GM04504 (cell line): ENCODE results near the gene CFI.
A peak's percentile ranks its signal among the peaks of the same experiment; 100 is the strongest.

Experiments
- DNase-seq: peaks from one replicate; pipeline ENCODE4 v3.0.0-alpha.2; 2012; ENCODE audit warnings: low read depth

CFI gene

GRCh38 chr4:109730619-109731545, 70.9 kb downstream of the CFI start:
- DNase-seq = no peak

GRCh38 chr4:109729718-109730618, 71.8 kb downstream of the CFI start, which contains the start of gene PLA2G12A:
Gene PLA2G12A (minus strand): TSS chr4:109730070. CDS start chr4:109729809, 261 bp downstream.
- peak; percentile 23 for DNase-seq

DNA sequence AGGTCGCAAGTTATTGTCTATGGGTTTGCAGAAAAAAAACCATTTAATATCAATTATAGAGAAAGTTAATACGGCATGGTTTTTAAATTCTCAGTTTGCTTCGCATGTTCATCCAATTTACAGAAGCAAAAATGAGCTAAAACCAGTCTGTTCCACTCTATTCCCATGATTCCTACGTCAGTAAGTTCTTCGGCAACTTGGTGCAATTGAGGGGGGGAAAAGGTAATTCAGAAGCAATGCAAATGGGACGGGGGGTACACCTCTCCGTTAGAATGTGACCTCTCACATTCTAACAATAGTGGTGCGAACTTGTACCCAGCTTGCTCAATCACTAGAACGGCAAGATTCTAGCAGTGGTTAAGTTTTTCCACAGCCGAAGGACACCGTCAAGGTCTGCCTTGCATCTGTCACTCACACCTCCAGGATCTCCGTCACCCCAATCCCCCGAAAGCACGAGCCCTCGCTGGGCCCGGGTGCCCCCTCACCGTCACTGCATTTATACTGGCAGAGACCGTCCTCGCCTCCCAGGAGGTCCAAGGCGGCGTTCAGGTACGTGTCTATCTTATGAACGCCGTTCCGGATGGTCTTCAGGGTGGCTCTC, 72.6 kb downstream of the CFI start:
- no peak for DNase-seq

DNA sequence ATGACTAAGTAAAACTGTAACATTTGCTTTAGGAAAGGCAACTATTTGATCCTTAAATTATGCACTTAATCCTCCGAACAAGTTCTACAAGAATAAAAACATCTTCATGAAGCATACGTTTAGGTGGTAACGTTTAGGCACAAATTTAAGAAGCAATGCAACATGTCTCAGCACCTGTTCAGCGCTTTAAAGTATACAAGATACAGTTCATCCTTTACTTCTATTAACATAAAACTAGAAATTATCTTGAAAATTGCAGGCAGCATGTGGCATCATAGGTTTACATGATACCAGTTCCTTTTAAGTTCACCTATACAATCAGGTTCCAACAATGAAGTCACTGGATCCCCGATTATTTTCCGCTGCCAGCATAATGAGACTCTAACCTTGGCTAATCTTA, 73.4 kb downstream of the CFI start:
- DNase-seq = no peak

DNA sequence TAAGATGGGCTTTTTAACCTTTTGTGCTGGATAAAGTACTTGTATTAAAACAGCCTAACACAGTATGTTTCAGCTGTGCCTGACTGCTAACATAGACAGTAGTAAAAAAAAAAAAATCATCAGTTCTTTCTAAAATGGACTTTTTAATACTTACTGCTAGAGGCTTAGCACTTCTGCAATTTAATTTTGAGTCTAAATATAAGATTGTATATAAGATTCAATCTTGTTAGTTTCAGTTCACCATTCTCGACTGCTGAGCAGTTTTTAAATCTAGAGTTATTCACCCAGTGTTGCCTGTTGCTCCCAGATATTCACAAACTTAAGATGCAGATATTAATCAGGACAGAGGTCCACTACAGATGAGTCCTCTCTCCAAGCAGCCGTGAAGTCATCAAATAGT, 78.7 kb downstream of the CFI start:
- no peak for DNase-seq

DNA sequence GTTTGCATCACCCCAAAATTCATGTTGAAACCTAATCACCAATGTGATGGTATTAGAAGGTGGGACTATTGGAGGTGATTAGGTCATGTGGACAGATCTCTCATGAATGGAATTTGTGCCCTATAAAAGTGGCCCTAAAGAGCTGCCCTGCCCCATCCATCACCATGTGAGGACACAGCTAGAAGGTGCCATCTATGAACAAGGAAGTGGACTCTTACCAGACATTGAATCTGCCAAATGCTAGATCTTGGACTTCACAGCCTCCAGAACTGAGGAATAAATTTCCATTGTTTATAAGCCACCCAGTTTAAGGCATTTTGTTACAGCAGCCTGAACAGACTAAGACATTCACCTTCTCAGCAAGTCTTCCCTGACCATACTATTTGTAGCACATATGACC, 79.4 kb downstream of the CFI start:
- DNase-seq = no peak

GRCh38 chr4:109721033-109721432, 80.8 kb downstream of the CFI start:
- no peak for DNase-seq

DNA sequence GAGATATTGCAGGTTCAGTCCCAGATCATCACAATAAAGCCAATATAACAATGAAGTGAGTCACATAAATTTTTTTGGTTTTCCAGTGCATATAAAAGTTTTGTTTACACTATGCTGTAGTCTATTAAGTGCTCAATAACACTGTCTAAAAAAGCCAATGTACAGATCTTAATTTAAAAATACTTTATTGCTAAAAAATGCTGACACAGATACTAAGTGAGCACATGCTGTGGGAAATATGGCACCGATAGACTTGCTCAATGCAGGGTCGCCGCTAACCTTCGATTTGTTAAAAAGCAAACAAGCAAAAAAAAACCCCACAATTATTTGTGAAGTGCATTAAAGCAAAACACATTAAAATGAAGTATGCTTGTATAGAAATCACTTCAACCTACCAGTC, 82.2 kb downstream of the CFI start:
- no peak for DNase-seq

DNA sequence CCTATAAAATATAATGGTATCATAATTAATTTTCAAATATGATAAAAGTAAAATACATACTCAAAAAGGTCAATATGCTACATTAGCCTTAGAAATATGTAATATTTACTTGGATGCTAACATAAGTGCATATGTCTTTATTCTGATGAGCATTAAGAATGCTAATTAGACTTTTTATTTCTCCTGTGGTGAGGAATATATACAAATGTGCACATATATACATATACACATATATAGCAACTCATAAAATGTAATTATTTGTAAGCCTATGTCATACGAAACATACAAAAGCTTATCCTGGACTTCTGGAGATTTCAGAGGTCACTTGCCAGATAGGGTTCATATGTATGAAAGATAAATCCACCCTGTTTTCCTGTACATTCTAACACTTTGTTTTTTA, 83.0 kb downstream of the CFI start:
- DNase-seq = no peak

DNA sequence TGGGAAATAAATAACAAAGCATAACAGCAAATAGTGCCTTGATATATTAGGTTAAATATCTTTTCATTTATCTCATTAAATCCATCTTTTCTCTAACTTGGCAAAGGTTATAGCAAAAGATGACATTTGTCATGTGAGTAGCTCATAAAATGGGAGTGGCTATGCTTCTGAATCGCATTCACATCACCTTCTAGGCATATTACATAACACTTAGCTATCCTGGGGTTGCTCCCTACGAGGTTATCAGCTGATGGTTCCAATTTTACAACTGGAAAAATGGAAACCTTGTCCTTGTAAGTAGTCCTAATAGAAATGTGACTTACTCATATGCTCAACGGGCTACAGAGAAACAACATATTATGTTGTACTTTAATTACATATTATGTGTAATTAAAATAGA, 88.3 kb downstream of the CFI start:
- DNase-seq = no peak

DNA sequence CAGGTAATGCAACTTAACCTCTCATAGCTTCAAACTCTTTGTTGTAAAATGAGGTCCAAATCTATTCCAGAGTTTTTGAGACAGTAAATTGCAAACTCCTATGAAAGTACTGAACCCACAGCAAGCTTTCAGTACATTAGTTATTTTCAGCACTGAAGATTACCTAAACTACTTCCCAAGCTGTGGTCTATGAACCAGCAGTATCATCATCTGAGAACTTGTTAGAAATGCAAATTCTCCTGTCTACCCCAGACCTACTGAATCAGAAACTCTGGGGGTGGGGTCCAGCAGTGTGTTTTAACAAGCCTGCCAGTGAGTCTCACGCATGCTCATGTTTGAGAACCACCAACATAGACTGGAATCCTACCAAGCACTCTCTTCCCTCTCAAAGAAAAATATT, 92.8 kb downstream of the CFI start:
- DNase-seq = no peak

DNA sequence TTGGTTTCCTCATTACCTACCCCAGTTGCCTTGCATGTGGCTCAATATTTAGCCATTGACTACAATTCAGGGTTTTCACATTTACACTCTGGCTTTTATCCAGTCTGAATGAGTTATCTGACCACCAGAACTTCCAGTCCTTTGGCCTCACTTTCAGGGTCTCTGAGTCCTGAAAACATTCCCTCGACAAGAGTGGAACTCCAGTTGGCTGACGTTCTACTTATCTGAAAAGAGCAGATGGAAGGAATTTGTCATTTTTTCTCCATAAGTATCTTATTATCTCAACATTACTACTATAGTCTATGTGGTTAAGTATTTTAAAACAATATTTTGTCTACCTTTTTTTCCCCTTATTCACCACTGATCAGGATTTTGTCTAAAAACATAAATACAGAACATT, 93.4 kb downstream of the CFI start:
- DNase-seq = no peak

DNA sequence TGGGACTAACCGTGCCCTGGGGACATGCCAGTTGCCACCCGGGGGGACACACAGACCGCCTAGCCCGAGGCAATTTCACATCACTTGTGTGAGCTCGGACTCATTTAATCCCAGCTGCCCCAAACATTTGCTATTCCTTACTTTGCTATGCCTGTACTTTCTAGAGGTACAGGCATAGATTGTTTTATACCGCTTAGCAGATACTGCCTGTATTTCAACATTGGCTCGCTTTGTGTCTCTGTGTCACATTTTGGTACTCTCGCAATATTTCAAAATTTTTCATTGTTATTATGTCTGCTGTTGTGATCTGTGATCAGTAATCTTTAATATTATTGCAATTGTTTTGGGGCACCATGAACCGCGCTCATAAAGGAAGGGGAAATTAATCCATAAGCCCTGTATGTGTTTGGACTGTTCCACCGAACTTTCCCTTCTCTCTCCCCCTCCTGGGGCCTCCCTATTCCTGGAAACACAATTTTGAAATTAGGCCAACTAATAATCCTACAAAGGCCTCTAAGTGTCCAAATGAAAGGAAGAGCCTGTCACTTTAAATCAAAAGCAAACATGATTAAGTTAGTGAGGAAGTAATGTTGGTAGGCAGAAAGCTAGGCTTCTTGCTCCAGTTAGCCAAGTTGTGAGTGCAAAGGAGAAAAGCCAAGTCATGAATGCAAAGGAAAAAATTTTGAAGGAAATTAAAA, 98.0 kb downstream of the CFI start:
- DNase-seq = no peak

DNA sequence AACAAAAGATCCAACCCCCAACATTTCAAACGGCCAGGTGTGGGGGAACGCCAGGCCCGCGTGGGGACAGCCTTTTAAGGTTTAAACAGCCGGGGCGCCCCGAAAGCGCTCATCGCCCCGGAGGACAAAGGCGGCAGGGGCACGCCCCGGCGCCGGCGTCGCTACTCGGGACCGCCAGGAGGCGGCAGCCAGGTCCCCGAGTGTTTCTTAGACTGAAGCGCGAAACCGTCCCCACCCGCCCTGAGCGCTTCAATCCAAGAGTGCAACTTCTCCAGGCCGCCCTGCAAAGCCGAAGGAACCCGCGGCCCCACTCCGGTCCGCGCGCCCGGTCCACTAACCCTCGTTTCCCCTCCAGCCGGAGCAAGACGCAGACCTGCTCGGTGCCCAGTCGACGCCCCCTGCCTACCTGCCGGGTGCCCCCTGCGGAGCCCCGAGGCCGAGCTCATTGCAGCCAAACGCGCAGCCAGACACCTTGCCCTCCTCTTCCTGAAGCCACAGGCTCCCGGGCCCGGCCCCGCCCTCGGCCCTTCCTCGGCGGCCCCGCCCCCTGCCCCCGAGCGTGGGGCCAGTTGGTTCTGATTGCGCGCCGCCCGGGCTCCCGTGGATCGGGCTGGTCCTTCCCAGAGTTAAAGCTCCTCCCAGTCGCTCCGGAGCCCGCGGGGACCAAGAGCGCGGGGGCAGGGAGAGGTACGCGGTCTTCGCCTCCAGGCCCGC, 98.7 kb downstream of the CFI start, which contains the start of gene CASP6:
Gene CASP6 (minus strand): TSS at position 496 of the 714 bp plus-strand sequence. CDS start 50 bp downstream, at position 446.
- peak; percentile 50 for DNase-seq

DNA sequence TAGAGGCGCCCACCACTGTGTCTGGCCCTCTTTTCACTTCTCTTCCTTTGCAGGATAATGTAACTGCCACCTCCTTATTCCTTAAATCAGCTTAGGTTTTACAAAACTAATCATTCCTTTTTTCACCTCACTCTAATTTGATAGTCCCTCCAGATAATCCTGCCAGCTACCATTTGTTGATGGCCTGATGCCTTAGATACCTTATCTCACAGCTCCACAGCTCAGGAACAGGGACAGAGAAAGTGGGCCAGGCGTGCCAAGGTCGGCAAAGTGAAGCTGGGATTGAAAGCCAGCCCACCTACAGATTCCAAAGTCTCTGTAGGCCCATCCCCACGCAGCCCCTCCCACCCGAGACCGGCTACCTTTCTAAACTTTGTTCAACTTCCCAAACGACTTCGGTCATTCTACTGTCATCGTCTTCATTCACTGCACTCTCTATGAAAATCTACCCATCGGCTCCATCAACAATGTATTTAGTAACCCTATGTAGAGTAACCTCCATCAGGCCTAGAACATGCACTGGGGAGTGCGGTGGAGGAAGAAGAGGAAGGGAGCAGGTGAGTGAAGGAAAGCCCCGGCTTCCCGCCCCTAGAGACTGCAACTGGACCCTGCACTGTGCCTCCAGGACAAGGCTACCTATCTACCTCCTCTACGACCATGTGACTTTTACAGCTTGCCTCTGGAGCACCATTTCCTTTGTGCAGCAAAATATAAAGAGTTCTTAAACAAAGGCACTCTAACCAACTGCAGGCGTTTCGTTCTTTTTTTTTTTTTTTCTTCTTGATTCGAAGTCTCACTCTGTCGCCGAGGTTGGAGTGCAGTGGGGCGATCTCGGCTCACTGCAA, 100.0 kb downstream of the CFI start:
- DNase-seq = no peak

DNA sequence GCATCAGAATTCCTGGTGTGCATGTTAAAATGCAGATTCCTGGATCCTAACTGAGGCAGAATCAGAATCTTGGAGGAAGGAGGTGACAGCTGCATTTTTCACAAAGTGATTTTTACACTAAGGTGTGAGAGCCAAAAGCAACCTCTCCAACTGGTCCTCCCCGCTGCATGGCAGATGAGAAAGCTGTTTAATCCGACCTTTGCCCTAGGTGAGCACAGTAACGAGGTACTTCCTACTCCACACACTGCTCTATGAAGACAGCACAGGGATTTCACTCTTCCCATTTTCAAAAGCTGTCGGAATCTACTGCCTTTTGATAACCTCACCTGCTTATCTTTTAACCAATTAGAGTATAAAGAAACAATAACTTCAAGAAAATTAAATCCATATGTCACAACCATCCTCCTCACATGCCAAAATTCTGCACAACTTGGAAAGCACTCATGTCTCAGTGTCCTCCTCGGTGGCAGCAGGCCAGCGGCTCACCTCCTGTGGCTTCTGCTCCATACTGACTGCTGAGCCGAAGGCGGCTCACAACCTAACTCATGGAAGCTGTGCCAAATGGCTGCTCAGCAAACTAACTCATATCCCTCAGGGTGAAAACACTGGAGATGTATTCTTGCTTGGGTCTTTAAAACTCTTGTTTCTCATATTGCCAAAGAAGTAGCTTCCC, 102.1 kb downstream of the CFI start:
- no peak for DNase-seq

GRCh38 chr4:109698656-109699055, 103.1 kb downstream of the CFI start:
- no peak for DNase-seq

DNA sequence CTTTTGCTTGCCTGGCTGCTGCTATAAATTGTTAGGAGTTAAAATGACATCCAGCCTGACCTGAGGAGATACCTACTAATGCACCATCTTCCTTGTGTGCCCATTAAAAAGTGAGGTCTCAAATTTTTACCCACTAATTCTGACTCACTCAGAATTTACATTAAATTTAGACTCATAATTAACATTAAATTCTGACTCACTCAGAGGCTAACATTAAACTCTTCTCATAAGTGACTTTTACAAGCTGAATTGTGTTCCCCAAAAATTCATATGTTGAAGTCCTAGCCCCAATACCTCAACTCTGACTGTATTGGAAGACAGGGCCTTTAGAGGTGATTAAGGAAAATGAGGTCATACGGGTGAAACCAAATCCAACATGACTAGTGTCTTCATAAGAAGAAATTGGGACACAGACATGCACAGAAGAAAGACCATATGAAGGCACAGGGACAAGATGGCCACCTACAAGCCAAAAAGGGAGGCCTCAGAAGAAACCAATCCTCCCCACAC, 110.3 kb downstream of the CFI start:
- no peak for DNase-seq
